ENCODE data around the gene PRDX1.
"Not testable (repeated sequence)": the region's sequence is repeated elsewhere in the genome, so short reads cannot be mapped to it uniquely, and the experiment has no call there.

Gene PRDX1

DNA sequence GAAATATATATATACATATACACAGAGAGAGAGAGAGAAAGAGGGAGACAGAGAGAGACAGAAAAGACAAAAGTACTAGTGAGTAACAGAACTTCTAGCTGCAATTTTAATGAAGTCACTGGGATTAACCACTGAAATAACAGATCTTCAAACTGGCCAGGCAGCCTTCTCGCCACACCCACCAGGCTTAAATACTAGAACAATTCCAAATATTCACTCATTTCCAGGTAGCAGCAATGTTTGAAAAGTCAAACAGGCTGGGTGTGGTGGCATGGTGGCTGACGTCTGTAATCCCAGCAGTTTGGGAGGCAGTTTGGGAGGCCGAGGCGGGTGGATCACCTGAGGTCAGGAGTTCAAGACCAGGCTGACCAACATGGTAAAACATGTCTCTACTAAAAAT lies 5.2 kb downstream of the PRDX1 start:
- Histone ChIP-seq H3K4me2 (ENCODE audit: low read depth, low read length) (no peak overlapping the region), H3K79me2 (ENCODE audit: low read length) (peaks cover 78% of the 10 kb centered on the region), H3K4me1 (ENCODE audit: low read length) (peaks cover 13% of the 10 kb centered on the region), H3F3A (ENCODE audit: insufficient read depth, low read length) (peaks cover 34% of the 10 kb centered on the region), H3K9ac (ENCODE audit: low read length) (no peak overlapping the region), H3K27me3 (replicated peaks; ENCODE audit: insufficient read depth, low read length) (no peaks in the 10 kb centered on the region), H4K20me1 (ENCODE audit: insufficient read depth, low read length) (no peaks in the 10 kb centered on the region), H3K36me3 (replicated peaks; ENCODE audit: insufficient read depth, low read length) (peaks cover 25% of the 10 kb centered on the region), H2AFZ (ENCODE audit: low read length) (no peak overlapping the region), H3K9me2 (replicated peaks; ENCODE audit: insufficient read depth, low read length) (no peaks in the 10 kb centered on the region), H3K27ac (ENCODE audit: low read length) (no peak overlapping the region), H3K4me3 (ENCODE audit: low read length) (no peak overlapping the region), H3K9me3 (replicated peaks; ENCODE audit: insufficient read depth, low read length) (no peaks in the 10 kb centered on the region)
- DNase-seq = no peak
- TF ChIP-seq, protein P1, sequence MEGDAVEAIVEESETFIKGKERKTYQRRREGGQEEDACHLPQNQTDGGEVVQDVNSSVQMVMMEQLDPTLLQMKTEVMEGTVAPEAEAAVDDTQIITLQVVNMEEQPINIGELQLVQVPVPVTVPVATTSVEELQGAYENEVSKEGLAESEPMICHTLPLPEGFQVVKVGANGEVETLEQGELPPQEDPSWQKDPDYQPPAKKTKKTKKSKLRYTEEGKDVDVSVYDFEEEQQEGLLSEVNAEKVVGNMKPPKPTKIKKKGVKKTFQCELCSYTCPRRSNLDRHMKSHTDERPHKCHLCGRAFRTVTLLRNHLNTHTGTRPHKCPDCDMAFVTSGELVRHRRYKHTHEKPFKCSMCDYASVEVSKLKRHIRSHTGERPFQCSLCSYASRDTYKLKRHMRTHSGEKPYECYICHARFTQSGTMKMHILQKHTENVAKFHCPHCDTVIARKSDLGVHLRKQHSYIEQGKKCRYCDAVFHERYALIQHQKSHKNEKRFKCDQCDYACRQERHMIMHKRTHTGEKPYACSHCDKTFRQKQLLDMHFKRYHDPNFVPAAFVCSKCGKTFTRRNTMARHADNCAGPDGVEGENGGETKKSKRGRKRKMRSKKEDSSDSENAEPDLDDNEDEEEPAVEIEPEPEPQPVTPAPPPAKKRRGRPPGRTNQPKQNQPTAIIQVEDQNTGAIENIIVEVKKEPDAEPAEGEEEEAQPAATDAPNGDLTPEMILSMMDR (IDR thresholded peaks at IDR 0.05; ENCODE audit: low read length) = no peak
- no peak for TF ChIP-seq EZH2phosphoT487 (IDR thresholded peaks at IDR 0.05; ENCODE audit: low read length)
- no peak for TF ChIP-seq EZH2 (optimal IDR thresholded peaks at IDR 0.05; ENCODE audit: low read depth, low read length)

GRCh38 chr1:45516036-45516435 lies 5.6 kb downstream of the PRDX1 start:
- H3K4me3 ChIP-seq (ENCODE audit: low read length) = no peak overlapping the region
- no peaks in the 10 kb centered on the region for H3K27me3 ChIP-seq (replicated peaks; ENCODE audit: insufficient read depth, low read length)
- H2AFZ ChIP-seq (ENCODE audit: low read length) = no peak overlapping the region
- H3K9ac ChIP-seq (ENCODE audit: low read length) = no peak overlapping the region
- peaks cover 13% of the 10 kb centered on the region for H3K4me1 ChIP-seq (ENCODE audit: low read length)
- peaks cover 26% of the 10 kb centered on the region for H3K36me3 ChIP-seq (replicated peaks; ENCODE audit: insufficient read depth, low read length)
- DNase-seq = no peak
- no peak overlapping the region for H3K4me2 ChIP-seq (ENCODE audit: low read depth, low read length)
- no peak overlapping the region for H3K27ac ChIP-seq (ENCODE audit: low read length)
- H3K9me2 ChIP-seq (replicated peaks; ENCODE audit: insufficient read depth, low read length) = no peaks in the 10 kb centered on the region
- H3K79me2 ChIP-seq (ENCODE audit: low read length) = peaks cover 74% of the 10 kb centered on the region
- no peaks in the 10 kb centered on the region for H4K20me1 ChIP-seq (ENCODE audit: insufficient read depth, low read length)
- TF ChIP-seq EZH2 (optimal IDR thresholded peaks at IDR 0.05; ENCODE audit: low read depth, low read length) (no peak), EZH2phosphoT487 (IDR thresholded peaks at IDR 0.05; ENCODE audit: low read length) (no peak)
- TF ChIP-seq, protein P1 (IDR thresholded peaks at IDR 0.05; ENCODE audit: low read length) = no peak
- no peaks in the 10 kb centered on the region for H3K9me3 ChIP-seq (replicated peaks; ENCODE audit: insufficient read depth, low read length)
- H3F3A ChIP-seq (ENCODE audit: insufficient read depth, low read length) = peaks cover 31% of the 10 kb centered on the region

DNA sequence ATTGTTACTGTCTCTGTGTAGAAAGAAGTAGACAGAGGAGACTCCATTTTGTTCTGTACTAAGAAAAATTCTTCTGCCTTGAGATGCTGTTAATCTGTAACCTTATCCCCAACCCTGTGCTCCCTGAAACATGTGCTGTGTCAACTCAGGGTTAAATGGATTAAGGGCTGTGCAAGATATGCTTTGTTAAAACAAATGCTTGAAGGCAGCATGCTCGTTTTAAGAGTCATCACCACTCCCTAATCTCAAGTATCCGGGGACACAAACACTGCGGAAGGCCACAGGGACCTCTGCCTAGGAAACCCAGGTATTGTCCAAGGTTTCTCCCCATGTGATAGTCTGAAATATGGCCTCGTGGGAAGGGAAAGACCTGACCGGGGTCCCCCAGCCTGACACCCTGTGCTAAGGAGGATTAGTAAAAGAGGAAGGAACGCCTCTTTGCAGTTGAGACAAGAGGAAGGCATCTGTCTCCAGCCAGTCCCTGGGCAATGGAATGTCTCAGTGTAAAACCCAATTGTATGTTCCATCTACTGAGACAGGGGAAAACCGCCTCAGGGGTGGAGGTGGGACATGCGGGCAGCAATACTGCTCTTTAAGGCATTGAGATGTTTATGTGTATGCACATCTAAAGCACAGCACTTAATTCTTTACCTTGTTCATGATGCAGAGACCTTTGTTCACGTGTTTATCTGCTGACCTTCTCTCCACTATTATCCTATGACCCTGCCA lies 8.0 kb downstream of the PRDX1 start:
- H2AFZ ChIP-seq (ENCODE audit: low read length); H3K27me3 ChIP-seq (replicated peaks; ENCODE audit: insufficient read depth, low read length); H3K9ac ChIP-seq (ENCODE audit: low read length); H3K27ac ChIP-seq (ENCODE audit: low read length); H4K20me1 ChIP-seq (ENCODE audit: insufficient read depth, low read length); DNase-seq; H3K9me2 ChIP-seq (replicated peaks; ENCODE audit: insufficient read depth, low read length); H3K9me3 ChIP-seq (replicated peaks; ENCODE audit: insufficient read depth, low read length); H3K4me2 ChIP-seq (ENCODE audit: low read depth, low read length); H3K4me3 ChIP-seq (ENCODE audit: low read length): not testable (repeated sequence)
- Histone ChIP-seq H3F3A (ENCODE audit: insufficient read depth, low read length) (peaks cover 24% of the 10 kb centered on the region), H3K36me3 (replicated peaks; ENCODE audit: insufficient read depth, low read length) (peaks cover 31% of the 10 kb centered on the region), H3K79me2 (ENCODE audit: low read length) (peaks cover 52% of the 10 kb centered on the region), H3K4me1 (ENCODE audit: low read length) (peaks cover 12% of the 10 kb centered on the region)

DNA sequence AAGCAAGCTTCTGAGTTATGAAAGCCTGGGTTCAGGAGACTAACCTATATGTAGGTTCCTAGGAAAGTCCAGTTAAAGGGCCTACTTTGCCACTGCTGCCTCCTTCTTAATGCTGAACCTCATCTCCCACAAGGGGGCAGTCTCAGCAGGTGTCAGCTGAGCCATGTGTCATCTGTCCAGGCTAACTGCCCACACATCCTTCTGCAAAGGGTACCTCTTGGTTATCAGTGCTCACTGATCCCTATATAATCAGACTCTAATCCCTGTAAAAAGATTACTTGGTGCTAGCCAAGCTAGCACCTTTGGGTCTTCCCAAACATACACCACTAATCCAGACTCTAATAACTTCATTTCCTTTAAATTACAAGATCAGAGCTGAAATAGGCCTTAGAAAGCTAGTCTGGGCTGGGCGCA lies 9.0 kb downstream of the PRDX1 start:
- Histone ChIP-seq H3K4me1 (ENCODE audit: low read length) (peaks cover 5% of the 10 kb centered on the region), H4K20me1 (ENCODE audit: insufficient read depth, low read length) (no peaks in the 10 kb centered on the region), H3K4me3 (ENCODE audit: low read length) (no peak overlapping the region), H3K9me2 (replicated peaks; ENCODE audit: insufficient read depth, low read length) (no peaks in the 10 kb centered on the region), H3K27ac (ENCODE audit: low read length) (no peak overlapping the region), H2AFZ (ENCODE audit: low read length) (no peak overlapping the region), H3K79me2 (ENCODE audit: low read length) (peaks cover 43% of the 10 kb centered on the region), H3K9ac (ENCODE audit: low read length) (no peak overlapping the region), H3K27me3 (replicated peaks; ENCODE audit: insufficient read depth, low read length) (no peaks in the 10 kb centered on the region), H3K9me3 (replicated peaks; ENCODE audit: insufficient read depth, low read length) (no peaks in the 10 kb centered on the region), H3K4me2 (ENCODE audit: low read depth, low read length) (no peak overlapping the region), H3K36me3 (replicated peaks; ENCODE audit: insufficient read depth, low read length) (peaks cover 29% of the 10 kb centered on the region), H3F3A (ENCODE audit: insufficient read depth, low read length) (peaks cover 31% of the 10 kb centered on the region)
- peak; percentile 64 for DNase-seq
- TF ChIP-seq EZH2 (optimal IDR thresholded peaks at IDR 0.05; ENCODE audit: low read depth, low read length) (no peak), EZH2phosphoT487 (IDR thresholded peaks at IDR 0.05; ENCODE audit: low read length) (no peak)
- TF ChIP-seq, protein P1 (IDR thresholded peaks at IDR 0.05; ENCODE audit: low read length) = peak; percentile 77
